NCI-H2227 (cell line): ENCODE results near the gene SH3GL1.
A peak's percentile ranks its signal among the peaks of the same experiment; 100 is the strongest.

ENCODE experiments used
- DNase-seq: peaks from one replicate; lab custom pipeline; 2025; ENCODE audit not compliant: unreplicated experiment; lab: John Stamatoyannopoulos, UW

The SH3GL1 gene

DNA sequence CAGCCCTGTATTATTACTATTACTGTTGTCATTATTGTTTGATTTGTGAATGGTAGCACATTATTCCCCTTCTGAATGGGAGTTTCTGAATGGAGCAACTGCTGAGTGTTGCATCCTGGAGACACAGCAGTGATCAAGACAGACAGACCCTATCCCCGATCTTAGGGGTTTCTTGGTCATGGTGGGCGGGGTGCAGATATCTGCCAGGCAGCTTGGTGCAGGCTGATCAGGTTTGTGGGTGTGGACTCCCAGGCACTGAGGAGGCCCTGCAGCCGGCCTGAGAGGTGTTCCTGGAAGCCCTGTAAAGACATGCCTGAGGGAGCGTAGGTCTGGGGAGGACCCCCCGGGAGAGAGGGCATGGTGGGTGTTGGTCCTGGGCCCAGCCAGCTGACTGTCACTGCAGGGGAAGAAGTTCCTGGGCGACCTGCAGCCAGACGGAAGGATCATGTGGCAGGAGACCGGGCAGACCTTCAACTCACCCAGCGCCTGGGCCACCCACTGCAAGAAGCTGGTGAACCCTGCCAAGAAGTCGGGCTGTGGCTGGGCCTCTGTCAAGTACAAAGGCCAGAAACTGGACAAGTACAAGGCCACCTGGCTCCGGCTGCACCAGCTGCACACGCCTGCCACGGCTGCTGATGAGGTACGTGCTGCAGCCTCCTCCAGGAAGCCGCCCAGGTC is 54.9 kb downstream of the SH3GL1 start:
- DNase-seq, result no peak

DNA sequence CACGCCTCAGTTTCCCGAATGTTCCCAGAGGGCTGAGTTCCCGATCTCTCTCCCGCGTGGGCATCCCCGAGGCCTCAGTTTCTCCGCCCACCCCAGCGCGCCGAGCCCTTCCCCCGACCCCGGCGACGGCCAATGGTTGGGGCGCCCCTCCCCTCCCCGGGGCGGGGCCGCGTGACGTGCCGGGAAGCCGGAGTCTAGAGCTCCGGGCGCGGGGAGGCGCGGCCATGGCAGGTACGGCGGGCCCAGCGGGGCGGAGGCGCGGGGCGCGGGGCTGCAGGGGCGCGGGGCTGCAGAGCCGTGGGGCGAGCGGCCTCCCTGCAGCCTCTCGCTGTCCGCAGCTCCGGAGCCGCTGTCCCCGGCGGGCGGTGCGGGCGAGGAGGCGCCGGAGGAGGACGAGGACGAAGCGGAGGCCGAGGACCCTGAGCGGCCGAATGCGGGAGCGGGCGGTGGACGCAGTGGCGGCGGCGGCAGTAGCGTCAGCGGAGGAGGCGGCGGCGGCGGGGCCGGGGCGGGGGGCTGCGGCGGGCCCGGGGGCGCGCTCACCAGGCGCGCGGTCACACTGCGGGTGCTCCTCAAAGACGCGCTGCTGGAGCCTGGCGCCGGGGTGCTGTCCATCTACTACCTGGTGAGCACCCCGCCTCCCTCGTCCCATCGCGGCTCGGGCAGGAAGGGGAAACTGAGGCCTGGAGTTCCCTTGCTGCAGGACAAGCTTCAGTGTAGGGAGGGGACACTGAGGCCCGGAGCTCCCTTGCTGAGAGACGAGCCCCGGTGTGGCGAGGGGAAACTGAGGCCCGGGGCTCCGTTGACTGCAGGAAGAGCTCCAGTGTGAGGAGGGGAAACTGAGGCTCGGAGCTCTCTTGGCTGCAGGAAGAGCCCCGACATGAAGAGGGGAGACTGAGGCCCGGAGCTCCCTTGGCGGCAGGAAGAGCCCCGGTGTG is 56.7 kb downstream of the SH3GL1 start, which contains the start of gene MPND:
TSS of gene MPND (plus strand) at position 193 of the 938 bp plus-strand sequence. CDS start at position 225, 32 bp downstream.
- DNase-seq, result peak; percentile 89

DNA sequence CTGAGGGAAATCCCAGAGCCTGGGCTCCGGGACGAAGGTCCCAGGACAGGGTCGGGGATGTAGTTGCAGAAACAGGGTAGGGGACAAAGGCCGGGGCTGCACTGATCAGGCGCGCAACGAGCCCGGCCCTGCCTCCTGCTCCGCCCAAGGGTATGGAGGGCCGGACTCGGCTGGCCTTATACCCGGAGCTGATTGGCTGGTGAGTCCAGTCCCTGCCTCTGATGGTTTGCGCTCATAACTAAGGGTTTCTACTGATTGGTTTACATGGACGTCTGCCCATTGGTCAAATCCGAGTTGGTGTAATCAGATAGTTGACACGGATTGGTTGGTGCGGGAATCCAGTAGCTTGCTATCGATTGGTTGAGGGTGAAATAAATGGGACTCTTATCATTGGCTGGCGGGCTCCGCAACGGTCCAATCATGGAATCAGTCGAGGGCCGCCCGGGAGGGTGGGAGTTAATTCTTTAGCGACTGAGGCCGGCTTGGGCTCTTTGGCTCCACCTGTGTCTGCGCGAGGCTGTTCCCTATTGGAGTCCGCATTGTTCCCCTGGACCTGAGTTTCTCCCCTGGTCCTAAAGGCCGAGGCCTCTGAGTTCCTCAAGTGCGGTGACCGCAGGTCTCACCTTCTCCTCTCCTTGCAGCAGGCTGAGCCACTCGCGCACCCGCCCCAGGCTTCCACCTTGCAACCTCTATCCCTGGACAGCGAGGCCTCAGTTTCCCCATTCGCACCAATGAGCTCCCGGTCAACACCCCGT is 57.6 kb downstream of the SH3GL1 start:
- DNase-seq, result peak; percentile 97

DNA sequence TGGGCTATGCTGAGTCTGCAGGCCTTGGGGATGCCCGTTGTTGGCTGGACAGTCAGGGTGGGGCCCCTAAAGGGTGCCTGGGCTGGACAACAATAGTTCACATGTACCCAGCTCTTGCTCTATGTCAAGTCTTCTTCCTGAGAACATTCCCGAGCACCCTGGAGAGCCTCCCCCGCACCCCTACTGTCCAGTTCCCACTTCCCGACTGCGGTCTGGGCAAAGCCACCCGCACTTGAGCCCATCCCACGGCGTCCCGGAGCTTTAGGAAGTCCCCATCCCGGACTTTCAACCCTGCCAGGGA is 58.1 kb downstream of the SH3GL1 start:
- no peak for DNase-seq

DNA sequence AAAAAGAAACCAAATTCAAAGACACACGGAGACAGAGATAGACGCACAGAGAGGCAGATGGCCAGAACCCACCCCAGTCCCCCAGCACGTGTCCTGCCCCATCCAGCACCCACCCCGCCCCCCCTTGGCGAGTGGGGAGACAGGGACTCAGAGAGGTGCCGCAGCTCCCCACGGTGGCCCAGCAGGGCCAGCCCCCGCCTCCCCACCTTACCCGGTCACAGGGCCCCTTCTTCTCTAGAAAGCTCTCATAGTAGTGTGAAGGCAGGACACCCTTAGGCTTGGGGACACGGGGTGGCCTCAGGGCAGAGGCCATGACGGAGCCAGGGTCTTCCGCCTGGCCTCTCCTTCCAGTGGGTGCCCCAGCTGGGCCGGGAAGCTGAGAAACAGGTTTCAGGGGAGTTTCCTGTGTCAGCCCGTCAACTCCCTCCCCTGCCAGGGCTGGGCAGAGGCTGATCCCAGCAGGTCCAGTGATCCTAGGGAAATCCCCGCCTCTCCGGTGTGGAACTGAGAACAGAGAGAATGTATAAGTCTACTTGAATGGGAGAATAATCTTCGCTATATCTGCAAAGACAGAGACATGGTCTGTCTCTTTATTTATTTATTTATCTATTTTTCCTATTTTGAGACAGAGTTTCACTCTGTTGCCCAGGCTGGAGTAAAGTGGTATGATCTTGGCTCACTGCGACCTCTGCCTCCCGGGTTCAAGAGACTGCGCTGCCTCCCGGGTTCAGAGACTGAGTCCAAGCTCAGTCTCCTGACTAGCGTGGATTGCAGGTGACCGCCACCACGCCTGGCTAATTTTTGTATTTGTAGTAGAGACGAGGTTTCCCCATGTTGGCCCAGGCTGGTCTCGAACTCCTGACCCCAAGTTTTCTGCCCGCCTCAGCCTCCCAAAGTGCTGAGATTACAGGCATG is 61.6 kb downstream of the SH3GL1 start, which contains the start of gene STAP2:
TSS of gene STAP2 (minus strand) at position 387 of the 915 bp plus-strand sequence. CDS start at position 313, 74 bp downstream.
- no peak for DNase-seq

DNA sequence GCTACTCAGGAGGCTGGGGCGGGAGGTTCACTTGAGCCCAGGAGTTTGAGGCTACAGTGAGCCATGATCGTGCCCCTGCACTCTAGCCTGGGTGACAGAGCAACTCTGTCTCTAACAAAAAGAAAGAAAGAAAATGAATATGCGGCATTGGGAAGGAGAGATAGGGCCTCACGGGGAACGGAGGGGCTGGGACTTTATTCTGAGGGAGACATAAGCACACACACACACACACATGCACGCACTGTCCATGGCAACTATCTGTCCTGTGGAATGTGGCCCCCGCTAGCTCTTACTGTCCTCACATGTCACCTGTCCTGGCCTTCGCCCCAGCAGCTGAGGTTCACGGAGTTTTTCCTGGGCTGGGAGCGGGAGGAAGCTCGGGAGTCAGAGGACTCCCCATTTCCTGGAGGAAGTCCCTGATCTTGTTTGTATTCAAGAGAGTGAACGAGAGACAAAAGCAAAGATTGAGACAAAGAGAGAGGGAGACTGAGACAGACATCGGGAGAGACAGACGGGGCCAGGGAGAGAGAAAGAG is 62.4 kb downstream of the SH3GL1 start:
- no peak for DNase-seq

DNA sequence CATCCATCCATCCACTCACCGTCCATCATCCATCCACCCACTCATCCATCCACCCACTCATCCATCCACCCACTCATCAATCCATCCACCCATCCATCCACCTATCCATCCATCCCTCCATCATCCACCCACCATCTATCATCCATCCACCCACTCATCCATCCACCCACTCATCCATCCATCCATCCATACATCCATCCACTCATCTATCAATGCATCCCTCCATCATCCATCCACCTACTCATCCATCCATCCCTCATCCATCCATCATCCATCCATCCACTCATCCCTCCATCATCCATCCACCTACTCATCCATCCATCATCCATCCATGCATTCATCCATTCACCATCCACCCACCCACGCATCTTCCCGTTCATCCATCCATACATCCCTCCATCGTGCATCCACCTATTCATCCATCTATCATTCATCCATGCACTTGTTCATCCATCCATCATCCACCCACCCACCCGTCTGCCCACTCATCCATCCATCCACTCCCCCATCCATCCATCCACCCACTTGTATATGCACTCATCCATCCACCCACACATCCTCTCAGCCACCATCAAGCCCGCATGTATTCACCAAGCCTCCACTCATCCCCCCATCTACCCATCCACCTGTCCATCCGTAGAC is 65.3 kb downstream of the SH3GL1 start:
- DNase-seq, result no peak

DNA sequence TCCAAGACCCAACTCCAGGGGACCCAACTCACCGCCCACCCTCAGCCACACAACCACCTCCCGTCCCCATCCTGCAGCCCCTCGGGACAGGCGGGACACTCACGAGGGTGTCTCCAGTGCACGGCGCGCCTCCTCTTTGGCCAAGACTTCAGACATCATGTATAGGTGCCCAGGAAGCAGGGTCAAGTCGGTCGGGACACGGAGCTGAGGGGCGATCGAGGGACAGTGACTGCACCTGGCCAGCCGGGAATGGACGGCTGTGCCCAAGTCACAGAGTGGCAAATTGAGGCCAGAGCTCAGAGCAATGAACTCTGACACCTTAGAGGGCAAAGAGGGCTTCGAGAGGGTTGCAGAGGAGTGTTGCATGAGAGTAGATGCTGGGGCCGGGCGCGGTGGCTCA is 70.5 kb downstream of the SH3GL1 start:
- no peak for DNase-seq

DNA sequence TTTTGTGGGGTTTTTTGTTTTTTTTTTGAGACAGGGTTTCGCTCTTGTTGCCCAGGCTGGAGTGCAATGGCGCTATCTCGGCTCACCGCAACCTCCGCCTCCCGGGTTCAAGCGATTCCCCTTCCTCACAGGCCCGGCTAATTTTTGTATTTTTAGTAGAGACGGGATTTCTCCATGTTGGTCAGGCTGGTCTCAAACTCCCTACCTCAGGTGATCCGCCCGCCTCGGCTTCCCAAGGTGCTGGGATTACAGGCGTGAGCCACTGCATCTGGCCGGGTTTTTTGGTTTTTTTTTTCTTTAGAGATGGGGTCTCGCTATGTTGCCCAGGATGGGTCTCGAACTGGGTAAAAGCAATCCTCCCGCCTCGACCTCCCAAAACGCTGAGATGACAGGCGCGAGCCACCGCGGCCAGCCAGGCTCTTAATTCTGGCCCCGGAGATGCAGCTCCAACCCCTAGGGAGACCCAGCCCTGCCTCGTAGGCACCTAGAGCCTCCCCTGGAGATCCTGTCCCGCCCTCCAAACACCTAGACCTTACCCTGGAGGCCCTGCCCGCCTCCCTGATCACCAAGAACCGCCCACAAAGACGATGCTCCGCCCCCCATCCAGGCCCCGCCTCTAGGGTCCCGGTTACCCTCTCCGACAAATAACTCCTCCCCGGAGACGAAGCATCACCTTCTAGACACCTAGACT is 71.2 kb downstream of the SH3GL1 start:
- DNase-seq, result peak; percentile 11

DNA sequence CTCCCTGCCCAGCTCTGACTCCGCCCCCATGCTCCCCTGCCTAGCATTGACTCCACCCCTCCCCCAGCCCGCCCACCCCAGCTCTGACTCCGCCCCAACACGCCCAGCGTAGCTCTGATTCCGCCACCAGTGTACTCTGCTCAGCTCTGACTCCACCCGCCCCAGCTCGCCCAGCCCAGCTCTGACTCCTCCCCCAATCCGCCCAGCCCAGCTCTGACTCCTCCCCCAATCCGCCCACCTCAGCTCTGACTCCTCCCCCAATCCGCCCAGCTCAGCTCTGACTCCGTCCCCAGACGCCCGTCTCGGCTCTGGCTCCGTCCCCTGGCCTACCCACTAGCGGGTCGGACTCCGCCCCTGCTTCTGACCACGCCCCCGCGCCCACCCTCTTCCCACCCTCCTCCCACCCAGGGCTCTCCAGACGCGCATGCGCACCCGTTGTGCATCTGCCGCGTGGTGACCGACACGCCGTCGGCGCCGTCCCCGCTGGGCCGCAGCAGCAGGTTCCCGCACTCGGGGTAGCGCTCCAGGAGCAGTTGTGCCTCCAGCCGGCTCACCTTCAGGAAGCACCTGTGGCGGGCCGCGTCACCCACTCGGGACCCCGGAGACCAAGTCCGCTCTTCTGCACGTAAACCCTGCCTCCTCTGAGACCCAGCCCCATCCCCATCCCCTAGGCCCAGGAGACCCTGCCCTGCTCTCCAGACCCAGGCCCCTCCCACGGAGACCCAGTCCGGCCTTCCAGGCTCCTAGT is 71.9 kb downstream of the SH3GL1 start:
- DNase-seq, result peak; percentile 96

DNA sequence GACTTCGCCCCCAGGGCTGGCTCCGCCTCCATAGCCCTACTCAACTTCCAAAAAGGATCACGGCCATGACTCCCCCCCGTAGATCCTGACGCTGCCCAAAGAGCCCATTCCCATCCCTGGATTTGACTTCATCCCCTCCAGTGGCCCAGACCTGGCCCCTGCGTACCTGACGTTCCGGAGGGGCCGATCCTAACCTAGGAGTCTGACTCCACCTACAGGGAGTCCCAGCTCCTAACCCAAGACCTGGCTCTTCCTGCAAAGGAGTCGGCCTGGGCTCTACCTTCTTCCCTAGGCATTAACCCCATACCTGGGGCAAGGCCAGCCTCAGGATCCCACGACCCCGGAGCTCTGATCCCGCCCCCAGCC is 72.5 kb downstream of the SH3GL1 start:
- DNase-seq, result no peak

DNA sequence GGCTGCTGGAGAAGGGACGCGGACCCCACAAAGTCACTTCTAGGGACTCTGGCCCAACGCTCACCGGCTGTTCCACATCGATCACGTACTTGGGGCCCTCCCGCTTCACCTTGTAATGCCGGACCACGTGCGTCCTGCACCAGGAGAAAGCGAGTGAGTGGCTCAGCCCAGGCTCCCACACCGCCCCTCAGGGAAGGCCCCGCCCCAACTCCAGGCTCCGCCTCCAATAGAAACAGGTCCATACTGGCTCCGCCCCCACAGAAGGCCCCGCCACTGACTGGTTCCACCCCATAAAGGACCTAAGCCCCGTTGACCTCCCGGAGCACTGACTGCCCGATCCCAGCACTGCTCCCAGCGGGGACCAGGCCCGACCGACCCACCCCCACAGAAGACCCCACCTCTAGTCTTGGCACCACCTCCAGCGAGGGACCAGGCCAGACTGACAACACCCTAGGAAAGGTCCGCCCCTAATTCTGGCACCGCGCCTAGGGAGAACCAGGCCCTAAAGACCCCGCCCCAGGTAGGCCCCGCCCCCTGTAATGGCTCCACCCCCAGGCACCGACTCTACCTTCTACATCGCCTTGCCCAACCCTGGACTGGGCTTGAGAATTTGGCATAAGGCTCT is 73.0 kb downstream of the SH3GL1 start:
- peak; percentile 84 for DNase-seq

DNA sequence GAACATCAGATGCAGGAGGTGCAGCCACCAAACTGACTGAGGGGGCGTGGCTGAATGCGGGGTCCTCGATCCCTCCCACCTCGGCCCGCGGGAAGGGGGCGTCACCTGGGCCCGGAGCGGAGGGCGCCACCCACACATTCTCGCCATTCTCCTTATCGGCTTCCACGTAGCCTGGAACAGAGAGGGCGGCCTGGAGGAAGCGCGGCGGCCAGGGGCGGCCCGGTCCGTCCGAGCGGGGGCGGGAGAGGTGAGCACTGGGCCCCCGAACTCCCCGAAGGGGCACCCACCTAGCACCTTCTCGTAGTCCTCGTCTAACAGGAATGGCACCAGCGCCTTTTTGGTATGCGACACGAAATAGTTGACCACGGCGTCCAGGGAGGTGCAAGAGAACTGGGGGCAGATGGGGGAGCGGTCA is 73.5 kb downstream of the SH3GL1 start:
- no peak for DNase-seq

DNA sequence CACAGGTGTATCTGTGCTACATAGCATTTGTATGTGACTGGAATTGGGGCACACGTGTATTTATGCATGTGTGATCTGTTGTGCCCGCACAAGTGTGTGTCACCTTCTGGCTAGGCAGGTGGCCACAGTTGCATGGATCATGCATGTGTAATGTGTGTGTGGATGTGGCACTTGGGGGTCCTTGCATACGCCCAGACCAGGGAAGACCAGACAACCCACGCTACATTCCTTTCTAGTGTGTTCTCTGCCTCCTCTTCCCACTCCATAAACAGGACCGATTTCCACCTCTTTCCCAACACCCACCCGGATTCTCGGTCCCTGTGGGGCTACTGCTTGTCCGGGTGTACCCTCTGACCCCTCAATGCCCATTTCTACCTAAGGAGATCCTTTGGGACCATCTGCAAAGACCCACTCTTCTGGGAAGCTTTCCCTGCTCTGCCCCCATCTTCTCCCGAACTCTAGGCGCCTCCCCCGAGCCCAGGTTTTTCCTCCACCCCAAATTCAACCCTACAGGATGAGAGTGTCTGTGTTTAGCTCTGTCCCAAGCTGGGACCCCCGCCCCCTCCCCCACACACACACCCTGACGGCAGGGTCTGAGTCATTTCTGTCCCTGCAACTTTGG is 74.0 kb downstream of the SH3GL1 start:
- no peak for DNase-seq

DNA sequence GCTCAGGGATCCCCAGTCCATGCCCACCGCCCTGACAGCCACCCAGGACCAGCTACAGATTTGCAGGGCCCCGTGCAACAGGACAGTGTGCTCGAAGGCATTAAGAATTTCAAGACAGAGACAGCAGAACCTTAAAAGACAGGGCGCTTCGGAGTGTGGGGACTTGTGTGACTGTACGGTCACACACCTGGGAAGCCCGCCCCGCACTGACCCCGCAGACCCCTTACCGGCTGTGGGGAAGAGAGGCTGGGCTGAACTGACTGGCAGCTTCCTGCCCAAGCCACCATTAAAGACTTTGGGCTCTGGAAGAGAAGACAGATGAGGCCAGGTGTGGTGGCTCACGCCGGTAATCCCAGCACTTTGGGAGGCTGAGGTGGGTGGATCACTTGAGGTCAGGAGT is 76.1 kb downstream of the SH3GL1 start:
- DNase-seq, result no peak

DNA sequence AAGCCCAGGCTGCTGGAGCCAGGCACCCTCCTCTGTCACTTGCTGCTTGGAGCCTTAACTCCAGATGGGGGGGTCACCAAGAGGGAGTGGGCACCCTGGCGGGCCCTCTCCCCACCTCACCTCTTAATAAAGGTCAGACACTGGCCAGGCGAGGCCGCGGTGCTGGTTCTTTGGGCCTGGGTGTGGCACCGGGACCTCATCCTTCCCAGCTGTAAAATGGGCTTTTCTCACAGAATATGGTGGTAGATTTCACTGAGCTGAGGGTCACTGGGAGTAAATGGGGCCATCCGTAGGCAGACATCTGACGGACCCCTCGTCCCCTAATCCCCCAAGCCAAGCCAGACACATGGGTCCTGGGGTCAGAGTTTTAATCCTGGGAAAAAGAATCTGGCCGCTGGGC is 76.7 kb downstream of the SH3GL1 start:
- no peak for DNase-seq

DNA sequence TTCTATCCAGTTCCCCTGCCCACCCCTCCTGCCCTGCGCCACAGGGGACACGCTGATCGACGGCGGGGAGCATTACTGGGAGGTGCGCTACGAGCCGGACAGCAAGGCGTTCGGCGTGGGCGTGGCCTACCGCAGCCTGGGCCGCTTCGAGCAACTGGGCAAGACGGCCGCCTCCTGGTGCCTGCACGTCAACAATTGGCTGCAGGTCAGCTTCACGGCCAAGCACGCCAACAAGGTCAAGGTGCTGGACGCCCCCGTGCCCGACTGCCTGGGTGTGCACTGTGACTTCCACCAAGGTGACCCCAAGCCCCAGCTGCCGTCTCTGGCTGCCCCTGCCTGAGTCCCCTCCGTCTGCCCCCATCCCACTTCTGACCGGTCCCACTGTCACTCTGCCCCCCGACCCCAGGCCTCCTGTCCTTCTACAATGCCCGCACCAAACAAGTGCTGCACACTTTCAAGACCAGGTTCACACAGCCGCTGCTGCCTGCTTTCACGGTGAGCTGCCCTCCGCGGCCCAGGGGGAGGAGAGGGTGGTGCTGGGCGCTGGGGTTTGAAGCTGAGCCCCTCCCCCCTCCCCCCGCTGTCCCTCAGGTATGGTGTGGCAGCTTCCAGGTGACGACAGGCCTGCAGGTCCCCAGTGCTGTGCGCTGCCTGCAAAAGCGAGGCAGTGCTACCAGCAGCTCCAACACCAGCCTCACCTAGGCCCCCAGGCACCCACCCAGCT is 77.2 kb downstream of the SH3GL1 start:
- DNase-seq, result no peak
